Tibial nerve (tissue), 4 donors: Measurements from ENCODE around the gene NRXN3. TPM values are rescaled to one million over a fixed set of nuclear protein-coding genes. Genes with fewer than 3 reads are reported as not detected.
"Not testable (repeated sequence)": the region's sequence is repeated elsewhere in the genome, so short reads cannot be mapped to it uniquely, and the experiment has no call there.

Source experiments
- DNase-seq, 2 donors: peaks; one replicate each; pipeline ENCODE4 v3.0.0-alpha.2; 2019; ENCODE audit warnings: low spot score in 2 of 2
- H3K27ac ChIP-seq, 4 donors: fragments of 200-600 bp; sonication (generic) in 3 of 4; one replicate each; pipeline ENCODE4 v1.5.1; 2017 to 2019; ENCODE audit warnings: mild to moderate bottlenecking in 1 of 4
- H3K27me3 ChIP-seq, 2 donors: fragments of 200-600 bp; sonication (generic) in 1 of 2; one replicate each; pipeline versions ENCODE4 v1.5.1 to v1.6.0; 2017 to 2019
- H3K36me3 ChIP-seq, 3 donors: fragments of 200-600 bp; sonication (generic); one replicate each; pipeline ENCODE4 v1.5.1; 2018 to 2019
- H3K4me1 ChIP-seq, 4 donors: fragments of 200-600 bp; sonication (generic) in 3 of 4; one replicate each; pipeline ENCODE4 v1.5.1; 2017 to 2019
- H3K4me3 ChIP-seq, 4 donors: fragments of 200-600 bp; sonication (generic) in 3 of 4; one replicate each; pipeline ENCODE4 v1.5.1; 2017 to 2019; ENCODE audit warnings: mild to moderate bottlenecking in 1 of 4, moderate library complexity in 1 of 4
- H3K9me3 ChIP-seq, 4 donors: fragments of 200-600 bp; sonication (generic) in 3 of 4; one replicate each; pipeline ENCODE4 v1.5.1; 2017 to 2019
- CTCF ChIP-seq, 5 experiments: fragments of 200-600 bp in 3 of 5; fragments of 450-650 bp in 2 of 5; sonication (generic) in 3 of 5; IDR thresholded peaks; one replicate each; pipeline ENCODE4 v1.5.1; 2016 to 2019; ENCODE audit warnings: antibody characterized with exemption in 5 of 5, mild to moderate bottlenecking in 3 of 5, moderate library complexity in 2 of 5
- EP300 ChIP-seq, 2 donors: sonication (generic); formaldehyde crosslinking; IDR thresholded peaks; one replicate each; pipeline ENCODE4 v1.6.1; 2017; ENCODE audit warnings: antibody characterized with exemption in 2 of 2, mild to moderate bottlenecking in 1 of 2
- POLR2A ChIP-seq, 2 donors: fragments of 450-650 bp; IDR thresholded peaks; one replicate each; pipeline ENCODE4 v1.6.1; 2017; ENCODE audit warnings: antibody characterized with exemption in 2 of 2, mild to moderate bottlenecking in 2 of 2, moderate library complexity in 2 of 2
- WGBS, 2 donors: methylation state at CpG; one replicate each; pipeline ENCODE4 v1.1.5; 2018; 5-methylcytosine and 5-hydroxymethylcytosine counted together
- total RNA-seq, 4 donors: library from RNA; depleted of rRNA; stranded (reverse); fragments of >200 nt; gene quantifications; one replicate each; pipeline ENCODE4 v1.1.0, GENCODE V29; 2016

Gene NRXN3
- total RNA-seq, 4 donors from 2014 or later, result 16.7 to 52.2 (median 19.7) TPM

DNA sequence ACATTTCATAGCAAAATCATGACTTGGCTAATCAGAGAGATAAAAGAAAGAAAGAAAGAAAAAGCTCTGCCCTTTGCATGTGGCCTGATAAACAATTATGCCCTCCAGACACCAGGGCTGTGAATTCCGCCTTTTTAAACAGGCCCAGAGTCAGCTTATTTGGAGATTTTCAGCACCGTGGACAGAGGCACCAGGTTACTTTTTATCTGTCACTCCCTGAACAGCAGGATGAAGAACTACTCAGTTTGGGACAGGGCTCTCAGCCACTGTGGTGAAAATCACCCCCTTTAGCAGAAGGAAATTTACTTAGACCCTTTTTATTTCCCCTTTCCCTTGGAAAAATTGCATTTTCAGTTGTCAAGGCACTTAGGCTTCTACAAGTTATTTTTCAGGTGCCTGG, 359.9 kb downstream of the NRXN3 start:
- no peak for DNase-seq
- no peaks in the 10 kb centered on the region for H3K4me1 ChIP-seq
- H3K27me3 ChIP-seq, result no peaks in the 10 kb centered on the region
- WGBS, 2 donors, result 12% methylated on average over 2 of the region's 2 CpGs
- TF ChIP-seq CTCF (IDR thresholded peaks at IDR 0.05) (no peak), EP300 (IDR thresholded peaks at IDR 0.05) (no peak), POLR2A (IDR thresholded peaks at IDR 0.05) (no peak)
- H3K36me3 ChIP-seq, result no peaks in the 10 kb centered on the region
- no peak overlapping the region for H3K4me3 ChIP-seq
- H3K9me3 ChIP-seq, result no peaks in the 10 kb centered on the region
- no peak overlapping the region for H3K27ac ChIP-seq

DNA sequence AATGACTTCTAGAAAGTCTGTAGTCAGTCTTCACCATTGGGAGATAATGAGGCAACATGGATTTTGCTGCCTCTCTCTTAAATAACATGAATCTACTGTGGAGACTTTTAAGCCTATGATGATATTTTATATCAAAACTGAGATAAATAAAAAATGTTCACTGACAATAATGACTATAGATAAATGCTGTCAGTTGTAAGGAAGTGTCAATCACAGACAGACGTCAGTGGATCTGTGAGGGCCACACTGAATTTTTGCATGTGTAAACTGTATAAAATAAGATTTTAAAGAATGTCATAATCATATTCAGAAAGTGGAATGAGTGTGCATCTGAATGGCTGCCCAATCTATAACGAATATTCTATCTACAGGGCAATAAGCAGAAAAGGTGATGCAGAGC, 364.0 kb downstream of the NRXN3 start:
- WGBS, 2 donors, result 71 to 79% methylated on average over 2 of the region's 2 CpGs
- Histone ChIP-seq H3K9me3 (peaks cover 0 to 4% (median 0%) of the 10 kb centered on the region in 4 donors), H3K4me3 (no peak overlapping the region), H3K27me3 (no peaks in the 10 kb centered on the region), H3K4me1 (no peaks in the 10 kb centered on the region), H3K36me3 (no peaks in the 10 kb centered on the region), H3K27ac (no peak overlapping the region)
- TF ChIP-seq POLR2A (IDR thresholded peaks at IDR 0.05), result no peak
- no peak for TF ChIP-seq EP300 (IDR thresholded peaks at IDR 0.05)
- TF ChIP-seq CTCF (IDR thresholded peaks at IDR 0.05), result no peak
- DNase-seq, result no peak

DNA sequence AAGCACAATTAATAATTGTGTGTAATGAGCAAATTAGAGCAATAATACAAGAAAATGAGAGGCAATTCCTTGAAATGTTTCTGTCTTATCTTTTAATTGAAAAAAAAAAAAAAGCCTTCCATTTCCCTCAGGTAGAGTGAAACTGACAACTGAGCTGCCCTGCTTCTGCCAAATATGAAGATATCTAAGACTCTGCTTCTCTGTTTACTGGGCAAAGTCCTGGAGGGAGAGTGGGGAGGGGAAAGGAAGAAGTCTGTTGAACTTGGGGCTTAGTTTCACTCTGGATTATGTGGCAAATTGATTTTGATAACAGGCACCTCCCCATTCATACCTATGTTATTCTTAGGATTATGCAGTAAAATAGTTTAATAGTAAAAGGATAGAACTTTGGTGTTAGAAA, 364.9 kb downstream of the NRXN3 start:
- Histone ChIP-seq H3K9me3 (peaks cover 0 to 4% (median 0%) of the 10 kb centered on the region in 4 donors), H3K27me3 (no peaks in the 10 kb centered on the region), H3K4me1 (no peaks in the 10 kb centered on the region), H3K4me3 (no peak overlapping the region), H3K27ac (no peak overlapping the region), H3K36me3 (no peaks in the 10 kb centered on the region)
- DNase-seq, result no peak
- no peak for TF ChIP-seq EP300 (IDR thresholded peaks at IDR 0.05)
- TF ChIP-seq POLR2A (IDR thresholded peaks at IDR 0.05), result no peak
- TF ChIP-seq CTCF (IDR thresholded peaks at IDR 0.05), result no peak

GRCh38 chr14:78541788-78542187, 371.6 kb downstream of the NRXN3 start:
- H3K27ac ChIP-seq, H3K4me3 ChIP-seq: not testable (repeated sequence)
- WGBS, 2 donors, result 73 to 87% methylated on average over 2 of the region's 2 CpGs

DNA sequence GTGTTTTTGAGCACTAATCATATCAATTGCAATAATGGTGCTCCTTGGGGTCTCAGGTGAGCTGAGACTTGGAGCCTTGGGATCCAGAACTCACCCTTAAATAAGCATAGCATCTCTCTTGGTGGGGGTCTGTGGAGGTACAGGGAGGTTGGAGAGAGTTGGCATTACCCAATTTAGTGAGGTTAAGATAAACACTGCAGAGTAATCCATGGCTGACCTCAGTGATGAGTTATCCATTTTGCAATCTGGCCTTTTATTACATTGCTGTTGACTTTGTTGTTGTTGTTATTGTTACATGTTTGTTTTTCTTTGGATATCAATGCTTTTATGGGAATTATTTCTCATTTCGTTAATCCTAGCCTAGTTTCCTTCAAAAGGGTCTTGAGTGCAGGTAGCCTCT, 373.3 kb downstream of the NRXN3 start:
- TF ChIP-seq CTCF (IDR thresholded peaks at IDR 0.05), result no peak
- no peak for TF ChIP-seq POLR2A (IDR thresholded peaks at IDR 0.05)
- H3K9me3 ChIP-seq, result peaks cover 0 to 7% (median 0%) of the 10 kb centered on the region in 4 donors
- no peak overlapping the region for H3K4me3 ChIP-seq
- H3K36me3 ChIP-seq, result no peaks in the 10 kb centered on the region
- no peak overlapping the region for H3K27ac ChIP-seq
- H3K4me1 ChIP-seq, result no peaks in the 10 kb centered on the region
- DNase-seq, result no peak
- WGBS, 2 donors, result 53 to 62% methylated on average over 1 of the region's 1 CpG
- H3K27me3 ChIP-seq, result no peaks in the 10 kb centered on the region

More at GRCh38 chr14:78541788-78542187, 371.6 kb downstream of the NRXN3 start:
- not testable (repeated sequence) for H3K4me1 ChIP-seq, DNase-seq, H3K36me3 ChIP-seq, H3K27me3 ChIP-seq
- peaks cover 0 to 11% (median 0%) of the 10 kb centered on the region in 4 donors for H3K9me3 ChIP-seq

GRCh38 chr14:78561074-78561473, 390.9 kb downstream of the NRXN3 start:
- TF ChIP-seq EP300 (IDR thresholded peaks at IDR 0.05), result no peak
- TF ChIP-seq CTCF (IDR thresholded peaks at IDR 0.05), result no peak
- no peak for TF ChIP-seq POLR2A (IDR thresholded peaks at IDR 0.05)
- peaks cover 0 to 1% (median 0%) of the 10 kb centered on the region in 4 donors for H3K4me1 ChIP-seq
- WGBS, 2 donors, result 67 to 85% methylated on average over 3 of the region's 3 CpGs
- no peak overlapping the region for H3K27ac ChIP-seq
- no peaks in the 10 kb centered on the region for H3K36me3 ChIP-seq
- H3K4me3 ChIP-seq, result no peak overlapping the region
- H3K9me3 ChIP-seq, result no peaks in the 10 kb centered on the region
- DNase-seq, result no peak
- H3K27me3 ChIP-seq, result no peaks in the 10 kb centered on the region
